C4-2B (cell line): ENCODE measurements around the gene TM4SF18.

Experiments
- H3K27ac ChIP-seq: fragments of 450-650 bp; 2 replicates; pipeline ENCODE4 v1.5.1; 2017
- CTCF ChIP-seq: fragments of 450-650 bp; conservative IDR thresholded peaks from 2 replicates; pipeline ENCODE4 v1.5.1; 2017; ENCODE audit warnings: mild to moderate bottlenecking
- ZFX ChIP-seq: fragments of 450-650 bp; IDR thresholded peaks from 2 replicates; pipeline ENCODE4 v1.6.1; 2017

The TM4SF18 gene

GRCh38 chr3:149321136-149321535 lies 12.3 kb downstream of the TM4SF18 start:
- H3K27ac ChIP-seq: no peak overlapping the region
- no peak for TF ChIP-seq CTCF
- TF ChIP-seq ZFX: no peak

GRCh38 chr3:149319750-149320149 lies 13.7 kb downstream of the TM4SF18 start:
- H3K27ac ChIP-seq: no peak overlapping the region
- TF ChIP-seq ZFX (no peak), CTCF (no peak)

- H3K27ac ChIP-seq: no peak overlapping the region
- TF ChIP-seq ZFX (no peak), CTCF (no peak)
These were observed 16.4 kb downstream of the TM4SF18 start for GRCh38 chr3:149317072-149317471.

GRCh38 chr3:149316437-149316836 lies 17.0 kb downstream of the TM4SF18 start:
- TF ChIP-seq ZFX (no peak), CTCF (no peak)
- no peak overlapping the region for H3K27ac ChIP-seq

- TF ChIP-seq CTCF (no peak), ZFX (no peak)
- H3K27ac ChIP-seq: no peak overlapping the region
These were observed 17.7 kb downstream of the TM4SF18 start for GRCh38 chr3:149315694-149316093.

- TF ChIP-seq ZFX (no peak), CTCF (no peak)
- no peak overlapping the region for H3K27ac ChIP-seq
These were observed 18.4 kb downstream of the TM4SF18 start for GRCh38 chr3:149314807-149315578.

GRCh38 chr3:149313542-149313941 lies 19.9 kb downstream of the TM4SF18 start:
- TF ChIP-seq CTCF (no peak), ZFX (no peak)
- no peak overlapping the region for H3K27ac ChIP-seq
